GM21717 (cell line): ENCODE data around the gene PRDM16.

ENCODE experiments used
- ATAC-seq: cut with Tn5 transposase; IDR thresholded peaks from one replicate; pipeline ENCODE4 v1.9.1; 2021; ENCODE audit warnings: mild to moderate bottlenecking, moderate library complexity; ENCODE audit not compliant: unreplicated experiment

PRDM16 gene

GRCh38 chr1:3195480-3195815 is 126.4 kb downstream of the PRDM16 start:
- no peak for ATAC-seq

DNA sequence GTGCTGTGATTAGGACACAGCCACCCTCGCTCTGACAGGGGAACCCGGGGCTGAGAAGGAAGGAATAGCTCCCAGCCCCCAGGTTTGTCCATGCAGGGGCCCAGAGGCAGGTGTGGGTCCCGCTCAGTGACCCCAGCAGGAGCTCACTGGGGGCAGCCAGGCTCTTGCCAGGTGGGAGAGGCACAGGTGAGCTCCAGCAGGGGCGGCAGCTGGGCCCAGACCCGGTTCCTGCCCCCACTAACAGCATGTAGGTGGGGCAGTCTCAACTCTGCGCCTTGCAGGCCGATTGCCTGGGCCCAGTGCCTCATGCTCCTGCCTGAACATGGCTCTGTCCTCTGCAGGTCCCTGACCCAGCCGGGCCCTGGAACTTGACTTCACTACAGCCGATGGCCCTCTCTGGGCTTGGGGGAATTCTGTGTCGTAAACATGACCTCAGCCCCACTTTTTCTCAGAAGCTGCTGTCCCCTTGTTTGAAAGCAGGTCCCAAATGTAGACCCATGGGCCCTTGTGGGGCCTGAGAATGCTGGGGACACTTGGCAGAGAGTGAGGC is 127.0 kb downstream of the PRDM16 start:
- ATAC-seq: no peak

DNA sequence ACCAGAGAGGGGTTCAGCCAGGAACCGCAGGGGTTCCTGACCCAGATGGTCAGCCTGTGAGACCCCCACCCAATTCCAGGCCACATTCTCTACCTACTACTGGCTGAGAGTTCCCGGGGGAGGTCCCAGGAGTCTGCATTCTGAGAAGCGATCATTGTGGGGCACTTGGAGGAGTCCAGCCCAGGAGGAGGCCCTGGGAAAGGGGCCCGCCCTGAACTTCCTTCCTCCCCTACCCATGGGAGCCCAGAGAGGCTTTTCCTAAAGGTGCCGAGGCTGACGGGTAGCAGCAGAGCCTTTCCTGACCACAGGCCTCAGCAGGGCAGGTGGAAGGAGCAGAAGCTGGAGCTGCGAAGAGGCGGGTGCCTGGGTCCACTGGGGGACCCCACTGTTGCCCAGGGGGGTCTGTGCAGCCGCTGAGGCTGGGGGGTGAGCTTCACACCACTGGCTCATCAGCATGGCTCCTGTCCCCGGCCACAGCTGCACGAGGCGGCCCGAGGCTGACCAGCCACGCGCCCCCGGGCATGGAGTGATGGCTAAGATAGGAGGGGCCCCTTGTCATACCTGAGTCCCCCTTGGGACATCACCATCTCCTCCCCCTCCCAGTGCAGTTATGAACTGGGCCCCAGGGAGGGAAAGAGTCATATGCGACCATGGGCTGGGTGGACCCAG is 127.7 kb downstream of the PRDM16 start:
- ATAC-seq: no peak

DNA sequence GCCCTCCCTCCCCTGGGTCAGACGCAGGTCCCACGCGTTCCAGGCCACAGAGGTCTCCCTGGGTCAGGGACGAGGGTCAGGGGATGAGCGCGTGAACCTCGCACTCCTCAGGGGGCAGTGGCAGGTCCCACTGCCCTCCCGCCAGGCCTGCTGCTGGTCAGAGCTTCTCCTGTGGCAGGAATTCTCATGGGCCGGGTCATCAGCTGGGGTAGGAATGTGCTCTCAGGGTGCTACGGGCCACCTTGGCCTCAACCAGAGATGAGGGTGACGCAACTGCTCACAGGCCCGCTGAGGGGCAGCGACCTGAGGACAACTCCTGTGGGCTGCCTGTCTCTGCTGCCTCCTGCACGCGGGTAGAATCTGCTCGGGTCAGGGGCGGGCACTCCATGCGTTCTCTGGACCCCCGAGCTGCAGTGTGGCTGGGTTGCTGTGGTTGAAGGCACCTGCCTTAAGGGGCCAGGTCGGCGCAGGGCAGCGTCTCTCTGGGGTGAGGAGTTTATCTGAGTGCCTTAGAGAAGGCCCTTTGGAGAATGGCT is 128.8 kb downstream of the PRDM16 start:
- ATAC-seq: no peak

DNA sequence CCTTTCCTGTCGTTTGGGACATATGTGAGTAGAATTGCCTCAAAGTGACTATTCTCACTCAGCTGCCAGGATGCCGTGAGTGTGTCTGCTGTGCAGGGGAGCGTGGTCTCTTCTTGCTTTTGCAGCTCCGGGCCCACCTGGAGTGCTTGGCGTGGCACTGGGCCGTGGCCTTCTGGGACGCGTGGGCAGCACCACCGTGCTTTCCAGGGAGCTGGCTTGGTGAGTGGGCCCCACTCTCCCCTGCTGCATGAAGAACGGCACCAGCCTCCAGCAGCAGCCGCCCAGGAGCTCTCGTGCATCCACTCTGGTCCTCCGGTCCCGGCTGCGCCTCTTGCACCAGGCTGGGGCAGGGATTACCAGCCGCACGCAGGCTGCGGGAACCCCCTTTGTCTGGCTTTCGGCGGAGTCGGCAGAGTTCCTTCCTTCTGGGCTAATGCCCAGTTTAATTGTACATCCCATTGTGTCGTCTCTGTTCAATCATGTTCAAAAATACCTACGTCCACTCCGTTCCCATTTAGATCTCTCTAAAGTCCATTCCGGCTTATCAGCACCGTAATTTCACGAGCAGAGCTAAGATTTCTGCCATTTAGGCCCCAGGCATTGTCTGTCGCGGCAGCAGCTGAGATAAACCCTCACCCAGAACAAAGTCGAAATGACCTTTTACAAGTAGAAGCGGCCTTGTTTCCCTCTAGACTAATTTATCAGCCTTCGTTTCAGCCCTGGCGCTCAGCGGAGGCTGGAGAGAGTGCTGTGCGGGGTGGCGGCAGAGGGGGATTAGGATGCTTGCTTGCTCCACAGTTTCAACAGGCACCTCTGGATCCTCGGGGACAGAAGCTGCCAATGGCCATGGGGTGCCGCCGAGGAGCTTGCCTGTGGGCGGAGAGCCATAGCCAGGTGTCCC is 129.6 kb downstream of the PRDM16 start:
- no peak for ATAC-seq

DNA sequence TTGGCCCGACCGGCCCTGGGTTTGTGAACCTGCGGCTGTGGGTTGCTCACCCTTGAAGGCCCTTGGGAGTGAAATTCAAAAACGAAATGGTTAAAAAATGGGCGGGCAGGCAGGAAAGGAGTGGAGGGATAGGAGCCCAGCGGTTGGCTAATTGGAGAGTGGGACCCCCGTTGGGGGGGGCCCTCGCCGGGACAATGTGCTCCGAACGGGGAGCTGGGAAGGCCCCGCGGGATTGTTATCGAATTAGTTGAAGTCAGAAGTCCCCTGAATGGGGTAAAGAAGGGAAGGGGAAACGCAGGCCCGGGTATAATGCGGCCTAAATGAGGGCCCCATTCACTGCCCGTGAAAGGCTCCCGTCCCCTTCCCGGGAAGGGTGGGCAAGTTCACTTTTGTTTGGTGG is 135.7 kb downstream of the PRDM16 start:
- no peak for ATAC-seq

DNA sequence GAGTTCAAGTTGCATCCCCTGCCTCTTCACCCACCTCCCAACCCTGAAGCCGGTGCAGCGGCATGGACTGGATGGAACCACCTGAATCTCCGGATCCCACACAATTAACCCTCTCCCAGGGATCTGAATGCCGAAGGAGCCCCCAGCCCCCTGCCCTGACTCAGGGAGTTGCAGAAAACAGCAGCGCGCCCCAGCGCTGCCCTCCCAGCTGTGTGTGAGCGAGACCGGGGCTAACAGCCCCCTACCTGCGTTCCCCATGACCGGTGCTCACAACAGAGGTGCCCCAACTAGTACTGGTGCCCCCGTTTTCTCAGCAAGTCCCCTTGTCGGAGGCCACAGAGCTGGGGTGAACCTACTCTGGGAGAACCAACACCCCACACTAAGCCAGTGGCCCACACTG is 136.8 kb downstream of the PRDM16 start:
- no peak for ATAC-seq

DNA sequence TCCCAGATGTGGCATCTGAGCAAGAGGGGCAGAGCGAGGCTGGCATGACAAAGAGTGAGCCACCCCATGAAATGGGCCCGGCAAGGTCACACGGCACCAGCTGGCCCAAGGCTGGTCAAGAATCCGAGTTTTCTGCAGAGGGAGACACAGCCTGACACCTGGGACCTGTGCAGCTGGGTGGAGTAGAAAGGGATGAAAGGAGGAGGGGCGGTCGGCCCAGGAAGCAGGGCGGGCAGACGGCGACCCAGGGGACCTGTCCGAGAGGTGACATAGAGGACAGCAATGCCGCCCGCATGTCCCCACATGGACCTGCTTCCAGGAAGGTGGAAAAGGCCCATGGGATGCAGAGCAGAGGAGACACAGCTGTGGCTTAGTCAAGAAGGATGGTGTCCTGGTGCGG is 137.7 kb downstream of the PRDM16 start:
- ATAC-seq: no peak

DNA sequence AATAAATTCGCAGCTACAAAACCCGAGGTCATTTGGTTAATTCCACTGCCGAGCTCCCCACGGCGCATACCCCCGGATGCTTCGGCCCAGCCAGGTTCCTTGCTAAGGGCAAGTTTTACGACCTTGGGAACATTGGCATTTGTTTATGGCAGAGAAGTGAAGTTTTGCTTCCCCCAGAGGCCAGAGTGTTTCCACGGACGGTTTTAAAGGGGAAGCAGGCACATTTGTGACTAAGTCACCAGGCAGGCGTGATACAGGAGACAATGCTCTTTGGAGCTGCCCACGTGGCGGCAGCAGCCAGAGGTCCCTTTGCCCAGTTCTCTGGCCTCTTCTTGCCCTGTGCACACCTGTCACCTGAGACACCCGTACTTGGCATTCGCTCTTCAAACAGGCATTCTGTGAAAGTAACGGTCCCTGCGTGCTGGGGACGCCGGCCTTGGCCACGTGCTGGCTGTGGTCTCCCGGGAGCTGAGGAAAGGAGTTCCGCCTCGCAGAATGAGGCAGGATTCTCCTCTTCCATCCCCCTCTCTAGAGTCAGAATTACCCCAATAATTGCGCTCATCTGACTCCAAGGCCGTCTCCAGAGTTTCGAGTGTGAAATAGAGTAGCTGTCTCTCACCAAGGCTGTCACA is 138.3 kb downstream of the PRDM16 start:
- no peak for ATAC-seq

DNA sequence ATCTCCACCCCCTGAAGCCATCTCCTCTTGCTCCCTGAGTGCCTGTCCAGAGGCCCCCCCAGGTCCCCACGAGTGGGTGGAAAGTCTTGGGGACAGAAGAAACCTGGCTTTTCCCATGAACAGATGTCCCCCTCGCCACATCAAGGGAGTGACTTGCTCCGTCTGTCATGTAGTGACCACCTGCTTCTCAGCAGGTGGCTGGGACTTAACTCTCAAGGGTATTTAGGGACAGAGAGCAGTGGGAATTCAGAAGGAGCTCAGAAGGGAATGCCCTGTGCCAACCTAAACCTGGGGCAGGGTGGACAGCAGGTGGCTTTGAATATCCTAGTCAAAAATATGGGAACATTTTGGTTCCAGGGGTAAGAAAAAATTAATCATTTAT is 139.8 kb downstream of the PRDM16 start:
- ATAC-seq: no peak

DNA sequence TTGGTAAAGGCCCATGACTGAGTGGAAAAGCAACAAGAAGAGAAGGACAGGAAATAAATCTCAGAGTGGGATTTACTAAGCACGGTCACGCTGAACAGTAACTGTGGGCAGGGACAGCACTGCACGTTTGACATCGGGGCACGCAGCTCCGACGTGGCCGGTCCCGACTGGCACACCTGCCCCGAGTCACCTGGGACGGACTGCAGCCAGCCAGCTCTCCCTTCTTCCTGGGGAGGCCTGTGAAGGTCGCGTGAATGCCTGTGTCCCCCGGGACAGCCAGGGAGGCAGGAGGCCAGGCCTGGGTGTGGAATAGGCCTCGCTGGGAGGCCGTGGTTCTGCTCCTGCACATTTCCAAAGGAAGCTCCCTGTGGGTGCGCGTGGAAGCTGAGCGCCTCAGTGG is 140.2 kb downstream of the PRDM16 start:
- no peak for ATAC-seq

DNA sequence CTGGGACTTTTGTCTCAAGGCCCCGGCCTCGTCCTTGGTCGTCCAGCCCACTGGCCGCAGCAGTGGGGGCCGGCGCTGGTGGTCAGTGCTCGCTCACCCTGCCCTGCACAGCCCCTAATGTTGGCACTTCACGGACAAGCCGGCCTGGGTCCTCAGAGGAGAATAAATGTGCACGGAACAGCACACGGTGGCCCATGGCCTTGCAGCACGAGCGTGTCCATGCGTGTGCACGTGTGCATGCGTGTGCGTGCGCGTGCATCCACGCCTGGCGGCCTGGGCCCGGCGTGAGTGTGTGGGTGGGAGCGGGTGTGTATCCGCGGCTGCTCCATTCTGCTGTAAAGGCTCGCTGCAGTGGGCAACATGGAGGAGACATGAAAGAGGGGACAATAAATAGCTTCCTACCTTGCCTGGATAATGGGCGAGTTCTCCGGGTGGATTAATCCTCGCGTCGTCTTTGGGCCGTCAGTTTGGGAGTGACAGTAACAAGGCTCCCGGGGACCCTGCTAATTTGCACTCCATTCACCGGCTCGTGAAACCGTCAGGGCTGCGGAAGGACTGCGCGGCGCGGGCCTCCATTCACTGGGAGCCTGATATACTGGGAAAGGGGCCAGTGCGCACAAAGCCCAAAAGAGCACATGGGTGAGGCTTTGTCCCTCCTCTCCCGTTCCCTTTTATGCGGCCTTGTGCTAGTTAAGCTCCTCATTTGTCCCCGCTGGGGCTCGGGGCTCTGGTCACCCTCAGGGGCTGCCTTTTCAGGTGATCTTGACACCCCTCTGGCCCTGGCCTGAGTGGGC is 142.8 kb downstream of the PRDM16 start:
- ATAC-seq: no peak

DNA sequence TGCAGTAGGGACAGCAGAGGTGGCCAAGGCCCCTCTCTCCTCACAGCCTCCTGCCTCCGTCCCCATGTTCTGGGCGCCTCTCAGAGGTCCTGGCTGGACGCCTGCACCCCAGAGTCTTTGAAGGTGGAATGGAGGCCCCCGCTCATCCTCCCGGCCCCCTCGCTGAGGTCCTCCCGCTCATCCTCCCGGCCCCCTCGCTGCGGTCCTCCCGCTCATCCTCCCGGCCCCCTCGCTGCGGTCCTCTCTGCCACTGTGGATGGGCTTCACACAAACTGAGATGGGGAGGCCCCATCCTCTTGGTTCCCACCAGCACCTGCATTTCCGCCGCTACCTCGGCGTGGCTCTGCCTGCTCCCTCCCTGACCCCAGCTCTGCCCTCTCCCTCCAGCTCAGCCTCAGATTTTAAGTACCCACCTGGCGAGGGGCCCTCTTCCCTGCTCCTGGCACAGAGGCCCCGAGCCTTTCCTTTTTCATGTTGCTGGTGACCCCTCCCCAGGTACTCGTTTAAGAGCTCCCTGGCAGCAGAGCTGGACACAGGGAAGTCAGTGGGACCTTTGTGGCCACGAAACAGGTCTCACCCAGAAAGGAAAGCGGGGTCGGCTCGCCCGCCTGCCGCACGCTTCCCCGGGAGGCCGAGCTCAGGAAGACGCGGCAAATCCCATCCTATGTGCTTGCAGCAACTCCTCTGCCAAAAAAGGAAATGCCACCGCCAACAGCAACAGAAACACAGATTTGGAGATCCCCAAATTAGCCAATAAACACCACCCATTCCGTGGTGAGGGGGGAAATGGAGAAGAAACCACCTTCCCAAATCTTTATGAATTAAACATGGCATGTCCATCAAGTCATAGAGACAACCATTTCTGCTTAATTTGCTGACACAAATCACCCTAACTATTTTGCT is 143.7 kb downstream of the PRDM16 start:
- no peak for ATAC-seq

- no peak for ATAC-seq
Observed at GRCh38 chr1:3213730-3214129, 144.7 kb downstream of the PRDM16 start.

GRCh38 chr1:3215198-3216014 is 146.4 kb downstream of the PRDM16 start:
- no peak for ATAC-seq

GRCh38 chr1:3216015-3216391 is 147.0 kb downstream of the PRDM16 start:
- ATAC-seq: no peak

GRCh38 chr1:3217181-3217641 is 148.2 kb downstream of the PRDM16 start:
- ATAC-seq: no peak

DNA sequence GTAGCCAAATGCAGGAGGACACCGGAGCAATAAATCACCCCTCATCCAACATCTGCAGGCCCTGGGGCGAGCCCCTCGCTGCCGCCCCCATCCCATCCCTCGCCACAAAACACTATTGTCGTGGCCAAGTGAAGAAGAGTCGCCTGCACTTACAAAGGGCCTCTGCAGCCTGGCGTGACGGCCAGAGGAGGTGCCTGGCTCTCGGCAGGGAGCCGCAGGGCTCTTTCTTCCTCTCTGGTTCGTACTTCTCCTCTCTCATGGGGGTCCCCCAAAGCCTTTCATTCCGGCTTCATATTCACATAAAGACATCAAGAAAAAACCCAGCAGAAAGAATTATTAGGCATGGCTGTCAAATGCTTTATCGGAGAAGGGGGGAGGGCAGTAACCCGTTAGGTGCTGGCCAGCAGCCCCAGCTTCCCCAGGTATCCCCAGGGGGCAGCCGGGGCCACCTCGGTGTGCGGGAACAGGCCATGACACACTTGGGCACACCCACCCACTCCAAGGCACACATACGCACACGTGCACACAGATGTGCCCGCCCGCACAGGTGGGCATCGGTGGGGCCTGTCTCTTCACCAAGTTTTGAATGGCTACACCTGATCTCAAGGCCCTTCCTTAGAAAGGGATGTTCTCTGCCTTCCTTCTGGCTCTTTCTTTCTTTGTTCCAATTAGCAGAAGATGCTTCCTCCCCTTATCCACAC is 149.1 kb downstream of the PRDM16 start:
- no peak for ATAC-seq
